BJ (cell line): ENCODE data around the gene SOX1. TPM values are rescaled to one million over a fixed set of nuclear protein-coding genes. Genes with fewer than 3 reads are reported as not detected.

Source experiments
- CTCF ChIA-PET: fragments of 350-600 bp; formaldehyde crosslinking; extraction: SDS; loops from one replicate; lab custom pipeline; 2021; ENCODE audit warnings: antibody characterized with exemption, inconsistent platforms; lab: Yijun Ruan, JAX
- POLR2A ChIA-PET: fragments of 300-600 bp; sonication (Branson Sonifier 250); formaldehyde crosslinking; extraction: SDS; loops from one replicate; lab custom pipeline; 2021; ENCODE audit warnings: antibody characterized with exemption; lab: Charles Lee
- DNase-seq: peaks from one replicate; pipeline ENCODE4 v3.0.0-alpha.2; 2011; ENCODE audit warnings: low read depth
- H3K27me3 ChIP-seq: 2 replicates; pipeline ENCODE4 v1.6.0; 2011; ENCODE audit warnings: low read length; ENCODE audit not compliant: control insufficient read depth, insufficient read depth
- H3K36me3 ChIP-seq: 2 replicates; pipeline ENCODE4 v1.5.1; 2011; ENCODE audit warnings: low read length; ENCODE audit not compliant: control insufficient read depth, insufficient read depth
- H3K4me3 ChIP-seq: 2 replicates; pipeline ENCODE4 v1.5.1; 2011; ENCODE audit warnings: low read depth, mild to moderate bottlenecking, control low read depth, low read length
- CTCF ChIP-seq: IDR thresholded peaks from 2 replicates; pipeline ENCODE4 v1.5.1; 2011; ENCODE audit warnings: low read depth, mild to moderate bottlenecking, control low read depth, inconsistent platforms, low read length, moderate library complexity; ENCODE audit not compliant: insufficient read depth
- polyA plus RNA-seq: library from polyadenylated mRNA; depleted of rRNA; stranded (reverse); fragments of >200 nt; gene quantifications from 2 replicates; pipeline ENCODE4 v1.2.3, GENCODE V29; 2011

The SOX1 gene
- polyA plus RNA-seq, 1 experiment: not detected

DNA sequence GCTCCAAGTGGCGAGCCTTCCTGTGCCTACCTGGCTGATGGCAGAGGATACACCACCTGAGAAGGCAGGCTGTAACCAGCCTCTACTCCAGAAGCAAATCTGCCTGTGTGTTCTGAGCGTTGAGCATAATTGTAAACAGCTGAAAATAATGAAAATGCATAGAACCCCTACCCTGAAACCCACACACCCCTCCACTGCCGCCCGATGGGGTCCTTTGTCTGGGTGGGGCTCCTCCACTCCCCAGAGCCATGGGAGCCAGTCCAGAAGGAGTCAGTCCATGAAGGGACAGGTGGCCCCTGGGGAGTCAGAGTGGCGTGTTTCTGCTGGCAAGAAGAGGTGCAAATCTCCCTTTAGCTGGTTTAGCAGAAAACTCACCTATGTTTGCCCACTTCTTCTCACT, 8.0 kb upstream of the SOX1 start:
- ChIA-PET CTCF (no interaction called here), POLR2A (no interaction called here)
- Histone ChIP-seq H3K27me3 (peaks cover 46% of the 10 kb centered on the region), H3K4me3 (no peak overlapping the region), H3K36me3 (no peaks in the 10 kb centered on the region)
- TF ChIP-seq CTCF: no peak
- no peak for DNase-seq

GRCh38 chr13:112059457-112060281, 7.3 kb upstream of the SOX1 start:
- Histone ChIP-seq H3K36me3 (no peaks in the 10 kb centered on the region), H3K4me3 (no peak overlapping the region), H3K27me3 (peaks cover 46% of the 10 kb centered on the region)
- ChIA-PET CTCF (no interaction called here), POLR2A (no interaction called here)
- TF ChIP-seq CTCF: no peak
- no peak for DNase-seq

DNA sequence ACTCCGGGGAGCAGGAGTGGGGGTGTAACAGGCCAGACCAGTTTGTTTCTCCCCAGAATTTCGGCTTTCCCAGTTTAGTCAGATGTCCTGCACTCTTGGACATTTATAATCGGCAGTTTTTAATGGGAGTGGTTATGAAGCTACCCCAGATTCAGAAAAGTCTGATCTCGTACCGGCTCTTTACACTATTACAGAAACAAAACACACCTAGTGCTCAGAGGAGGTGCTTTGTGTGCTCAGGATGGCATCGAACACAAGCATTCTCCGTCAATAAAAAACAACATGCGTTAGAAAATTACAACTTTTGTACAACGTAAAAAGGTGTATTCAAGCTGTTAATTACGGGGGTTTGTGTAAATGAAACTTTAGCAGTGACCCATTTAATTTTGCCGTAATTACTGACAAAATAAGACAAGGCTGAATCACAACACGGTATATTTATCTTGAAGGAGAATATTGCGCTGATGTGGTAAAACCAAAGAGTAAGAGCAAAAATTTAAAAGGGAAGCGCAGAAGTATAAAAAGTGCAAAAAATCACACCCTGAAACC, 6.6 kb upstream of the SOX1 start:
- no peak for DNase-seq
- POLR2A ChIA-PET: no interaction called here
- Histone ChIP-seq H3K36me3 (no peaks in the 10 kb centered on the region), H3K4me3 (no peak overlapping the region), H3K27me3 (peaks cover 43% of the 10 kb centered on the region)
- no peak for TF ChIP-seq CTCF
- CTCF ChIA-PET: no interaction called here

DNA sequence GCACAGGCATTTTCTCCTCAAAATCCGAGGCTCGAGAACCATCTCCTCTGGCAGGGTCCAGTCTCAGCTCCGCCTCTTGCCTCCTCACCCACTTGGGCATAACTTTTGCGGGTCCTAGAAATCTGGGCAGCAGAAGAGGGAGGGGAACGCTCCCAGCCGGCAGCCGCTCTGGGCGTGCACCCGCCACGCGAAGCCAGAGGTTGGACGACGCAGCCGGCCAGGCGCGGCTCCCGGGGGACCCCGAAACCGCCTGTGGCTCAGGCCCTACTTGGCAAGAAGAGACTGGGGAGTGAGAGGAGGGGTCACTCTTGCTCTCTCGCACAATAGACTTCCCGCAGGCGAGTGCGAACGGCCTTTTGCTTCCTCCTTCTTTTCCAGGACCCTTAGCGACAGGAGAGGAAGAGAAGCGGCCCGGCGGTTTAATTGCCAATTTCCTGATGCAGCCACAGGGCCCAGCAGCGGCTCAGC, 6.0 kb upstream of the SOX1 start:
- no peak for TF ChIP-seq CTCF
- Histone ChIP-seq H3K4me3 (no peak overlapping the region), H3K27me3 (peaks cover 48% of the 10 kb centered on the region), H3K36me3 (no peaks in the 10 kb centered on the region)
- POLR2A ChIA-PET: no interaction called here
- CTCF ChIA-PET: no interaction called here
- no peak for DNase-seq

DNA sequence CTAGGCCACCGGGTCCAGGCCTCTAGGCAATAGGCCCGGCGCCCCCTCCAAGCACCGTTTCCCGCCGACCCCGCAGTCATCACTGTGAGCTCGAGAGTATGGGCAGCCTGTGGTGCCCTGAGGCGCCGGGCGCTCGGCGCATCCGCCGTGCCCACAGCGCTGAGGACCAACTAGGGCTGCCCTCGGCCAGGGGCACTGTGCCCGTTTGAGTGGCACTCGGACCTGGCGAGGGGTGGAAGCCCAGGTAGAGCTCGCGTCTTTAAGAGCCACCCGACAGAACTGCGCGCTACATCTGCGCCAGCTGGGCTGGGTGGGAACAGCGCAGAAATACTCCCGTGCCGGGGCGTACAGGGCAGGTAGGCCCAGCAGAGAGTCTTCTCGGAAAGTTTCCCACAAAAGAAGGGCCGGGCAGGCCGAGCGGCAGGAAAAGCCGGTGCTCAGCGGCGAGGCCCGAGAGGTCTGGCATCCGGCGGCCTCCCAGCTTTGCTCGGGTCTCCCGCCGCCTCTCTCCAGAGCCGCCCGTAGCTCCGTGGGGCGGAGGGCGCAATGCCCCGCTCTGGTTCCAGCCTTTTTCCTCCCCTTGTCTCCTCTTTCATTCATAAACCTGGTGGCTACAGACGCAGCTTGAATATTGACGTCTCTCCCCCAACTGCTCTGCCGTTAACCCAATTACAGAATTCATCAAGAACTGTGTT, 5.4 kb upstream of the SOX1 start:
- Histone ChIP-seq H3K27me3 (peaks cover 49% of the 10 kb centered on the region), H3K4me3 (no peak overlapping the region), H3K36me3 (no peaks in the 10 kb centered on the region)
- no peak for DNase-seq
- no peak for TF ChIP-seq CTCF
- ChIA-PET CTCF (interaction anchor here (0.6 to 0.7 kb wide), 2 partner anchors 556 to 813 kb away, joined by 3 read pairs; no protein-coding TSS in a partner anchor), POLR2A (no interaction called here)
